NB4 (cell line): ENCODE measurements around the gene NR5A1.

Experiments used
- CTCF ChIP-seq: IDR thresholded peaks from one replicate; pipeline ENCODE4 v1.5.1; 2012; ENCODE audit warnings: low read depth, low read length
- MAX ChIP-seq: IDR thresholded peaks from 2 replicates; pipeline ENCODE4 v1.6.1; 2011; ENCODE audit warnings: low read depth, low read length
- MYC ChIP-seq: IDR thresholded peaks from 2 replicates; pipeline ENCODE4 v1.6.1; 2011; ENCODE audit warnings: low read depth, low read length
- POLR2A ChIP-seq: IDR thresholded peaks from 2 replicates; pipeline ENCODE4 v1.6.1; 2011; ENCODE audit warnings: mild to moderate bottlenecking; ENCODE audit not compliant: insufficient read length; ENCODE audit errors: extremely low read depth

GRCh38 chr9:124469011-124469832, 38.0 kb downstream of the NR5A1 start:
- no peak for TF ChIP-seq POLR2A
- no peak for TF ChIP-seq MYC
- TF ChIP-seq CTCF: no peak
- no peak for TF ChIP-seq MAX
